ENCODE measurements around the gene MAPRE2.
"Not testable (repeated sequence)": the region's sequence is repeated elsewhere in the genome, so short reads cannot be mapped to it uniquely, and the experiment has no call there.

MAPRE2 gene

DNA sequence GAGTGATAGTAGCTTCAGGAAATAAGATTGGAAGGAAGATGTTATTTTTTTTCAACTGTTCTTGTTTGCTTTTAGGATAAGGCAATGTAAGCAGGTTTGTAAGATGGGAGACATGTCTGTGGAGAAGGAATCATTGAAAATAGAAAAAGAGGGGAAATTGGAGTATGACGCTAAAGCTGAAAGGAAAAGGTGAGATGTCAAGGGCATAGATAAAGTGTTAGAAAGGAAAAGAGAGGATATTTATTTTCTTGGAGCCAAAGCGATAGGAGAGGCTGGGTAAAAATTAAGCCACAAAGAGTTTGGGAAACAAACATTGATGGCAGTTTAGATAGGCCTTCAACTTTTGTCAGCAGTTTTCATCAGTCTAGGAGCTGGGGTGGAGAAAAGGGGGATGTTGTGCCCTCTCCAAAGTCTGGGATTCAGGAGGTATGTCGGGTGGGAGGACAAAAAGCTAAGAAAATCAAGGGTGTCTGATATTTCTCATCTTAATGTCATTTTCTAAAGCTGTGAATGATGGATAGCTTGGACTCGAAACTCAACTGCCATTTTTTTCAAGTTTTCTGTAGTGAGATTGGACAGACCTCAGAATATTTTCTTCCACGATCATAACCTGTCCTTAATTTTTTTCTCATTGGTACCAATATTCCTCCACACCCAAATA lies 63.3 kb downstream of the MAPRE2 start:
- Mint-ChIP-seq H3K27me3 (no peaks in the 10 kb centered on the region), H3K9me3 (no peaks in the 10 kb centered on the region), H3K27ac (no peak overlapping the region), H3K4me3 (no peak overlapping the region), H3K4me1 (peaks cover 12% of the 10 kb centered on the region), H3K36me3 (peaks cover 32% of the 10 kb centered on the region)
- ATAC-seq (ENCODE audit: low read depth) (no peak), DNase-seq (ENCODE audit: low spot score in 2 of 2) (no peak)

DNA sequence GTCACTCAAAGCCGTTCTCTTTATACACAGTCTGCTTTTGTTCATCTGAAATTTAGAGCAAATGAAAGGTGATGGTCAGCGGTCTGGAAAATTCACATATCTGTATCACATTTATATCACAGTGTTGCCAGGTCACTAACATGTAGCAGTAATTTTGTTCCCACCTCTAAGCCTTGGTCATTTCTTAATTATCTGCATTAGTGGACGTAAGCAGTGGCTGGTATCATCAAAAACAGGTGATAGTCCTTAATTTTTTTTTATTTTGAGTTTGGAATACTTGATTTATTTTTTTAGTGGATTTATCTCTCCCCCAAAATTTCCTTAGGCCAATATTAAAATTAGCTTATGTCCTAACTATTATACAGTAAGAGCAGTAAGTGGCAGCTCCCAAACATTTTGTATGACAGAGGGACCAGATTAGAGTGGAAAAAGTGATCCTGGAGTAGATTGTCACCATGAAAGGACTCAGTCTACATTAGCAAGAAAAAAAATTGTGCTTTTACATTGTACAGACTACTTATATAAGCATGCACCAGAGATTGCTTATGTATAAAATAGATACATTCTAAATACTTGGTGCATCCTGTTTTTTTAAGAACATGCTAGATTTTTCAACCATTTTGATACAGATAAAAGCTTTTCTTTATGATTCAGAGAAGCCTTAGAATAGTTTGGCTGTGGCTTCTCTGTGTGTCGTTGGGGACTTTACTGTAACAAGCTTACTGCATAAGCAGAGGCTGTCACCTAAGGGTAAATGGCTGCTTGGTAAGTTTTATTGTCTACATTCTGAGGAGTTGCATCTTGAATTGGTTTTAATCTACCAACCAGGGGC lies 65.0 kb downstream of the MAPRE2 start:
- Mint-ChIP-seq H3K4me1 (peaks cover 15% of the 10 kb centered on the region), H3K27ac (peak overlapping the region; percentile 42), H3K27me3 (no peaks in the 10 kb centered on the region), H3K4me3 (no peak overlapping the region), H3K36me3 (peaks cover 35% of the 10 kb centered on the region), H3K9me3 (peaks cover 3% of the 10 kb centered on the region)
- ATAC-seq (ENCODE audit: low read depth) (no peak), DNase-seq (ENCODE audit: low spot score in 2 of 2) (no peak)

- Mint-ChIP-seq H3K4me3 (no peak overlapping the region), H3K27ac (peak overlapping the region; percentile 42), H3K27me3 (no peaks in the 10 kb centered on the region), H3K4me1 (peaks cover 15% of the 10 kb centered on the region), H3K9me3 (peaks cover 4% of the 10 kb centered on the region), H3K36me3 (peaks cover 31% of the 10 kb centered on the region)
- DNase-seq (ENCODE audit: low spot score in 2 of 2) (no peak), ATAC-seq (ENCODE audit: low read depth) (no peak)
Observed at GRCh38 chr18:35106845-35107148, 65.6 kb downstream of the MAPRE2 start.

- no peak for ATAC-seq (ENCODE audit: low read depth)
- H3K4me1 Mint-ChIP-seq, result peaks cover 15% of the 10 kb centered on the region
- H3K4me3 Mint-ChIP-seq, result no peak overlapping the region
- no peak overlapping the region for H3K27ac Mint-ChIP-seq
- no peak for DNase-seq (ENCODE audit: low spot score in 2 of 2)
- H3K36me3 Mint-ChIP-seq, result peaks cover 30% of the 10 kb centered on the region
- H3K27me3 Mint-ChIP-seq, result no peaks in the 10 kb centered on the region
- H3K9me3 Mint-ChIP-seq, result peaks cover 4% of the 10 kb centered on the region
Observed at GRCh38 chr18:35107216-35107615, 66.0 kb downstream of the MAPRE2 start.

DNA sequence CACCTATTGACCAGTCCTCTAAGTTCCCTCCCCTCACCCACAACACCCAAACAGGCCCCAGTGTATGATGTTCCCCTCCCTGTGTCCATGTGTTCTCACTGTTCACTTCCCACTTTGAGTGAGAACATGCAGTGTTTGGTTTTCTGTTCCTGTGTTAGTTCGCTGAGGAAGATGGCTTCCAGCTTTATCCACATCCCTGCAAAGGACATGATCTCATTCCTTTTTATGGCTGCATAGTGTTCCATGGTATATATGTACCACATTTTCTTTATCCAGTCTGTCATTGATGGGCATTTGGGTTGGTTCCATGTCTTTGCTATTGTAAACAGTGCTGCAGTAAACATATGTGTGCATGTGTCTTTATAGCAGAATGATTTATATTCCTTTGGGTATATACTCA lies 66.9 kb downstream of the MAPRE2 start:
- ATAC-seq (ENCODE audit: low read depth), result not testable (repeated sequence)

GRCh38 chr18:35110059-35110458 lies 68.8 kb downstream of the MAPRE2 start:
- Mint-ChIP-seq H3K27me3 (no peaks in the 10 kb centered on the region), H3K4me1 (peaks cover 21% of the 10 kb centered on the region), H3K27ac (no peak overlapping the region), H3K36me3 (peaks cover 34% of the 10 kb centered on the region), H3K9me3 (peaks cover 4% of the 10 kb centered on the region), H3K4me3 (no peak overlapping the region)
- DNase-seq (ENCODE audit: low spot score in 2 of 2) (no peak), ATAC-seq (ENCODE audit: low read depth) (no peak)

More for the DNA sequence above, 66.9 kb downstream of the MAPRE2 start:
- not testable (repeated sequence) for DNase-seq (ENCODE audit: low spot score in 2 of 2); H3K9me3 Mint-ChIP-seq; H3K4me3 Mint-ChIP-seq; H3K27ac Mint-ChIP-seq; H3K27me3 Mint-ChIP-seq
- Mint-ChIP-seq H3K36me3 (peaks cover 35% of the 10 kb centered on the region), H3K4me1 (peaks cover 15% of the 10 kb centered on the region)

- no peak overlapping the region for H3K4me3 Mint-ChIP-seq
- no peak for ATAC-seq (ENCODE audit: low read depth)
- H3K27ac Mint-ChIP-seq, result no peak overlapping the region
- no peaks in the 10 kb centered on the region for H3K27me3 Mint-ChIP-seq
- peaks cover 4% of the 10 kb centered on the region for H3K9me3 Mint-ChIP-seq
- DNase-seq (ENCODE audit: low spot score in 2 of 2), result no peak
- H3K4me1 Mint-ChIP-seq, result peaks cover 24% of the 10 kb centered on the region
- H3K36me3 Mint-ChIP-seq, result peaks cover 39% of the 10 kb centered on the region
Observed at GRCh38 chr18:35110554-35111485, 69.6 kb downstream of the MAPRE2 start.

- Mint-ChIP-seq H3K9me3 (peaks cover 4% of the 10 kb centered on the region), H3K27ac (no peak overlapping the region), H3K4me1 (peaks cover 32% of the 10 kb centered on the region), H3K36me3 (peaks cover 45% of the 10 kb centered on the region), H3K4me3 (no peak overlapping the region), H3K27me3 (no peaks in the 10 kb centered on the region)
- ATAC-seq (ENCODE audit: low read depth) (no peak), DNase-seq (ENCODE audit: low spot score in 2 of 2) (no peak)
Observed at GRCh38 chr18:35112696-35113095, 71.5 kb downstream of the MAPRE2 start.

GRCh38 chr18:35114305-35114704 lies 73.1 kb downstream of the MAPRE2 start:
- Mint-ChIP-seq H3K27ac (peak overlapping the region; percentile 31), H3K4me3 (no peak overlapping the region), H3K4me1 (peaks cover 24% of the 10 kb centered on the region), H3K9me3 (peaks cover 4% of the 10 kb centered on the region), H3K36me3 (peaks cover 34% of the 10 kb centered on the region), H3K27me3 (no peaks in the 10 kb centered on the region)
- DNase-seq (ENCODE audit: low spot score in 2 of 2), result no peak
- no peak for ATAC-seq (ENCODE audit: low read depth)

- H3K9me3 Mint-ChIP-seq, result no peaks in the 10 kb centered on the region
- H3K4me1 Mint-ChIP-seq, result peaks cover 27% of the 10 kb centered on the region
- H3K4me3 Mint-ChIP-seq, result no peak overlapping the region
- H3K27ac Mint-ChIP-seq, result no peak overlapping the region
- DNase-seq (ENCODE audit: low spot score in 2 of 2) (no peak), ATAC-seq (ENCODE audit: low read depth) (no peak)
- H3K27me3 Mint-ChIP-seq, result no peaks in the 10 kb centered on the region
- peaks cover 27% of the 10 kb centered on the region for H3K36me3 Mint-ChIP-seq
Observed at GRCh38 chr18:35116784-35117318, 75.6 kb downstream of the MAPRE2 start.

- no peak overlapping the region for H3K4me3 Mint-ChIP-seq
- DNase-seq (ENCODE audit: low spot score in 2 of 2), result no peak
- H3K27me3 Mint-ChIP-seq, result no peaks in the 10 kb centered on the region
- H3K9me3 Mint-ChIP-seq, result no peaks in the 10 kb centered on the region
- H3K36me3 Mint-ChIP-seq, result peaks cover 23% of the 10 kb centered on the region
- H3K4me1 Mint-ChIP-seq, result peaks cover 27% of the 10 kb centered on the region
- ATAC-seq (ENCODE audit: low read depth), result no peak
- no peak overlapping the region for H3K27ac Mint-ChIP-seq
Observed at GRCh38 chr18:35117372-35117771, 76.2 kb downstream of the MAPRE2 start.

DNA sequence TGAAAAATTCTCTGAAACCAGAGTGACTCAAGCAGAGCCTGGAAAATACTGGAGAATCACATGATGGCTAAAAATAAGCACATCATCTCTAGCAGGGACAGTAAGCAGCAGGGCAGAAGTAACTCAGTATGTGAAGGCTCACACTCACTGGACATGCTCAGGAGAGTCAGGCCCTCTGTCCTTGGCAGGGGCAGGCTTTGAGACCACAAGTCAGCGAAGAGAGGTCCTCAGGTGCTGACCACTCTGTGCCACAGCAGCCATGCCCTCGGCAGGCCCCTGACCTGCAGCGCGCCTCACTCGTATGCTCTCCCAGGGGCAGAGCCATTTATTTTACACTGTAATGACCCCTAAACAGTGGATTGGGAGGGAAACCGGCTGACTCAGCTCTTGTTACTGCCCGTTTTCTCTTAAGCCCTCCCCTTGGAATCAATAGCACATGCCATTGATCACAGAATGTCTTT lies 76.8 kb downstream of the MAPRE2 start:
- ATAC-seq (ENCODE audit: low read depth) (no peak), DNase-seq (ENCODE audit: low spot score in 2 of 2) (no peak)
- Mint-ChIP-seq H3K27ac (no peak overlapping the region), H3K9me3 (no peaks in the 10 kb centered on the region), H3K27me3 (no peaks in the 10 kb centered on the region), H3K4me1 (peaks cover 30% of the 10 kb centered on the region), H3K4me3 (no peak overlapping the region), H3K36me3 (peaks cover 22% of the 10 kb centered on the region)

GRCh38 chr18:35118641-35119040 lies 77.4 kb downstream of the MAPRE2 start:
- Mint-ChIP-seq H3K9me3 (peaks cover under 1% of the 10 kb centered on the region), H3K27me3 (no peaks in the 10 kb centered on the region), H3K4me3 (no peak overlapping the region), H3K27ac (no peak overlapping the region), H3K4me1 (peaks cover 34% of the 10 kb centered on the region), H3K36me3 (peaks cover 27% of the 10 kb centered on the region)
- no peak for ATAC-seq (ENCODE audit: low read depth)
- no peak for DNase-seq (ENCODE audit: low spot score in 2 of 2)

DNA sequence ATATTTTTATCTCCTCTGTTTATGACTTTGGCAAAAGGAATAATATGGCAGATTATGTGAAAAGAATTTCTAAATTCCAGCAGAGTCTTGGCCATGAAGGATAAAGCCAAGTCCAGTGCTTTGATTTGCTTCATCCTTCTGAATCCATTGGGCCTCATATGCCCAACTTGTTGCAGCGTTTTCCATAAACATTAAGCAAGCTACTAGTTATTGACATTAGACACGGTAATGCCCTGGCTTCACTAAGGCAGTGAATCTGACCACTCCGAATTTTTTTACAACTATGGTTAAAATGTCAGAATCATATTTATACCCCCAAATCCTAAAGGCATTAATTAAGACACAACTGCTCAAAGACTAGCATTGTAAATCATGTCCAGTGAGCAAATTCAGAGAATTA lies 79.8 kb downstream of the MAPRE2 start:
- no peaks in the 10 kb centered on the region for H3K27me3 Mint-ChIP-seq
- peaks cover 5% of the 10 kb centered on the region for H3K9me3 Mint-ChIP-seq
- ATAC-seq (ENCODE audit: low read depth) (no peak), DNase-seq (ENCODE audit: low spot score in 2 of 2) (no peak)
- peaks cover 29% of the 10 kb centered on the region for H3K4me1 Mint-ChIP-seq
- H3K27ac Mint-ChIP-seq, result peak overlapping the region; percentile 75
- peaks cover 25% of the 10 kb centered on the region for H3K36me3 Mint-ChIP-seq
- no peak overlapping the region for H3K4me3 Mint-ChIP-seq

All from memory B cell (primary cell).